IMR-90 (cell line): Measurements from ENCODE around the gene MBTPS2. TPM values are rescaled to one million over a fixed set of nuclear protein-coding genes. Genes with fewer than 3 reads are reported as not detected.

Source experiments
- ATAC-seq: fragments of 200-7000 bp; cut with Tn5 transposase; 2 replicates; pipeline ENCODE4 v1.9.1; 2020; ENCODE audit warnings: low read depth, mild to moderate bottlenecking, moderate library complexity
- BruUV-seq: library from RNA; stranded (reverse); fragments of 400-500 nt; replicated peaks from 2 replicates; lab custom pipeline; 2021; lab: Mats Ljungman, UMichigan
- CTCF ChIA-PET: fragments of 300-600 bp; formaldehyde crosslinking; extraction: SDS; loops from one replicate; lab custom pipeline; 2021; ENCODE audit warnings: antibody characterized with exemption; lab: Yijun Ruan, JAX
- POLR2A ChIA-PET: fragments of 300-600 bp; sonication (Branson Sonifier 250); formaldehyde crosslinking; loops from one replicate; lab custom pipeline; 2022; ENCODE audit warnings: antibody characterized with exemption; ENCODE audit not compliant: unreplicated experiment; lab: Charles Lee
- DNase-seq: peaks from one replicate; pipeline ENCODE4 v3.0.0; 2013
- H2AFZ ChIP-seq: replicated peaks from 2 replicates; pipeline ENCODE3; 2013; ENCODE audit warnings: low read length, mild to moderate bottlenecking; ENCODE audit not compliant: poor library complexity
- H2AK5ac ChIP-seq: 2 replicates; pipeline ENCODE4 v1.6.1; 2013; ENCODE audit warnings: low read depth, low read length, inconsistent platforms
- H2AK9ac ChIP-seq: replicated peaks from 2 replicates; pipeline ENCODE3; 2013; ENCODE audit warnings: mild to moderate bottlenecking, low read depth, low read length, moderate library complexity; ENCODE audit not compliant: poor library complexity
- H2BK120ac ChIP-seq: 2 replicates; pipeline ENCODE4 v1.6.1; 2013; ENCODE audit warnings: low read depth, low read length, inconsistent platforms
- H2BK15ac ChIP-seq: 3 replicates; pipeline ENCODE4 v1.6.1; 2013; ENCODE audit warnings: low read depth, low read length, inconsistent platforms
- H2BK20ac ChIP-seq: 2 replicates; pipeline ENCODE4 v1.6.1; 2013; ENCODE audit warnings: low read depth, mild to moderate bottlenecking, inconsistent platforms, low read length, moderate library complexity
- H2BK5ac ChIP-seq: 2 replicates; pipeline ENCODE4 v1.6.1; 2013; ENCODE audit warnings: mild to moderate bottlenecking, low read depth, low read length, inconsistent platforms; ENCODE audit not compliant: poor library complexity, severe bottlenecking
- H3K14ac ChIP-seq: replicated peaks from 2 replicates; pipeline ENCODE4 v1.6.1; 2013; ENCODE audit warnings: low read depth, low read length, inconsistent platforms
- H3K18ac ChIP-seq: 2 replicates; pipeline ENCODE4 v1.6.1; 2013; ENCODE audit warnings: low read depth, low read length, control low read depth
- H3K23ac ChIP-seq: 2 replicates; pipeline ENCODE4 v1.6.1; 2013; ENCODE audit warnings: low read depth, low read length, inconsistent platforms
- H3K27ac ChIP-seq: 2 replicates; pipeline ENCODE4 v1.5.1; 2013; ENCODE audit warnings: mild to moderate bottlenecking, control low read depth, low read length; ENCODE audit not compliant: insufficient read depth
- H3K27me3 ChIP-seq: 2 replicates; pipeline ENCODE4 v1.6.1; 2013; ENCODE audit warnings: low read length; ENCODE audit not compliant: control insufficient read depth, insufficient read depth
- H3K36me3 ChIP-seq: 2 replicates; pipeline ENCODE4 v1.6.1; 2013; ENCODE audit warnings: low read length, mixed read lengths; ENCODE audit not compliant: control insufficient read depth, insufficient read depth
- H3K4ac ChIP-seq: 2 replicates; pipeline ENCODE4 v1.6.1; 2013; ENCODE audit warnings: low read depth, low read length, inconsistent platforms
- H3K4me1 ChIP-seq: 2 replicates; pipeline ENCODE4 v1.6.1; 2013; ENCODE audit warnings: low read length, mixed read lengths; ENCODE audit not compliant: control insufficient read depth, insufficient read depth
- H3K4me2 ChIP-seq: 2 replicates; pipeline ENCODE4 v1.6.1; 2013; ENCODE audit warnings: low read depth, mild to moderate bottlenecking, control low read depth, low read length, moderate library complexity
- H3K4me3 ChIP-seq: 2 replicates; pipeline ENCODE4 v1.5.1; 2013; ENCODE audit warnings: low read depth, mild to moderate bottlenecking, control low read depth, low read length, moderate library complexity; ENCODE audit not compliant: insufficient read depth
- H3K56ac ChIP-seq: 2 replicates; pipeline ENCODE4 v1.6.1; 2013; ENCODE audit warnings: low read length, inconsistent platforms; ENCODE audit not compliant: insufficient read depth; ENCODE audit errors: extremely low read depth
- H3K79me1 ChIP-seq, 2 experiments: 2 replicates each; pipeline ENCODE4 v1.6.1; 2013; ENCODE audit warnings: low read length in 2 of 2, inconsistent platforms in 1 of 2, low read depth in 1 of 2
- H3K9ac ChIP-seq: 2 replicates; pipeline ENCODE4 v1.6.1; 2013; ENCODE audit warnings: low read depth, low read length, control low read depth
- H3K9me1 ChIP-seq: 2 replicates; pipeline ENCODE4 v1.6.1; 2013; ENCODE audit warnings: low read length, inconsistent platforms; ENCODE audit not compliant: insufficient read depth
- H3K9me3 ChIP-seq: 2 replicates; pipeline ENCODE4 v1.6.1; 2013; ENCODE audit warnings: low read length; ENCODE audit not compliant: control insufficient read depth, insufficient read depth
- H4K20me1 ChIP-seq: 2 replicates; pipeline ENCODE4 v1.6.1; 2013; ENCODE audit warnings: low read length, inconsistent platforms; ENCODE audit not compliant: insufficient read depth
- H4K5ac ChIP-seq: 2 replicates; pipeline ENCODE4 v1.6.1; 2013; ENCODE audit warnings: mild to moderate bottlenecking, low read depth, low read length, control low read depth
- H4K8ac ChIP-seq, 2 experiments: 2 replicates each; pipeline ENCODE4 v1.6.1; 2013; ENCODE audit warnings: low read depth in 2 of 2, low read length in 2 of 2, control low read depth in 1 of 2, inconsistent platforms in 1 of 2
- H4K91ac ChIP-seq: 2 replicates; pipeline ENCODE4 v1.6.1; 2013; ENCODE audit warnings: low read depth, low read length, inconsistent platforms; ENCODE audit not compliant: insufficient read depth
- BHLHE40 ChIP-seq: fragments of 150-350 bp; IDR thresholded peaks from 2 replicates; pipeline ENCODE4 v1.6.1; 2016; ENCODE audit warnings: mild to moderate bottlenecking, low read depth, low read length
- CEBPB ChIP-seq: IDR thresholded peaks from 2 replicates; pipeline ENCODE4 v1.6.1; 2012; ENCODE audit warnings: low read depth, low read length, improper control_type of control experiment
- ELK1 ChIP-seq: fragments of 150-350 bp; IDR thresholded peaks from 2 replicates; pipeline ENCODE4 v1.6.1; 2016; ENCODE audit warnings: low read depth, mild to moderate bottlenecking, low read length, moderate library complexity, borderline replicate concordance
- FOS ChIP-seq: fragments of 150-350 bp; IDR thresholded peaks from 2 replicates; pipeline ENCODE4 v1.6.1; 2016; ENCODE audit warnings: low read depth, low read length
- MAFK ChIP-seq: IDR thresholded peaks from 2 replicates; pipeline ENCODE4 v1.6.1; 2012; ENCODE audit warnings: low read depth, low read length, improper control_type of control experiment
- WGBS, 2 experiments: methylation state at CpG; one replicate each; pipeline versions ENCODE4 v1.1.5 to v1.1.7; 2013; ENCODE audit warnings: missing lambda C conversion rate in 2 of 2; ENCODE audit not compliant: insufficient read length in 1 of 2; ENCODE audit errors: extremely low coverage in 2 of 2; 5-methylcytosine and 5-hydroxymethylcytosine counted together
- dilution Hi-C: fragments of 300-500 bp; cut with HindIII; formaldehyde crosslinking; loops from one replicate; pipeline ENCODE4 v1.14.3; 2018; ENCODE audit warnings: low sequenced_read_pairs; ENCODE audit not compliant: unreplicated experiment
- in situ Hi-C: fragments of 300-500 bp; cut with MboI; formaldehyde crosslinking; loops from 3 replicates; pipeline ENCODE4 v1.14.3; 2019; ENCODE audit warnings: low sequenced_read_pairs, inconsistent platforms, mixed read lengths
- intact Hi-C: fragments of 100-400 bp; cut with micrococcal nuclease; formaldehyde crosslinking; loops from 2 replicates; pipeline ENCODE4 v1.10.0; 2022
- polyA plus RNA-seq, 3 experiments: library from polyadenylated mRNA; depleted of rRNA; stranded (reverse); fragments of >200 nt; gene quantifications; 2 replicates each; pipeline ENCODE4 v1.2.3, GENCODE V29; 2012; ENCODE audit warnings: low replicate concordance in 1 of 3
- total RNA-seq: library from RNA; depleted of rRNA; stranded (reverse); fragments of >200 nt; gene quantifications from 2 replicates; pipeline ENCODE4 v1.2.3, GENCODE V29; 2012

Gene MBTPS2
- total and polyA plus RNA-seq, 2 of the 4 experiments (the other 2 are of a cell fraction) = 4.7 to 12.4 TPM

- dilution Hi-C loops = no loop called here
- DNase-seq (peak; percentile 99), ATAC-seq (peak; percentile 94)
- POLR2A ChIA-PET = no interaction called here
- no peak overlapping the region for H3K14ac ChIP-seq
- H3K56ac ChIP-seq = peak overlapping the region; percentile 69; the same call in 1 of the 2 replicates
- intact Hi-C loops = no loop called here
- peaks cover 6% of the 10 kb centered on the region for H3K4me1 ChIP-seq
- H3K9ac ChIP-seq = no peak overlapping the region
- no peak overlapping the region for H2AK9ac ChIP-seq
- H4K8ac ChIP-seq = peak overlapping the region; percentile 68 to 72; a peak in 2 of 4 replicates
- H2BK5ac ChIP-seq = peak overlapping the region; percentile 99
- H2BK120ac ChIP-seq = peak overlapping the region; percentile 88
- no peaks in the 10 kb centered on the region for H3K36me3 ChIP-seq
- no peak overlapping the region for H4K5ac ChIP-seq
- 17% methylated on average over 1 of the region's 6 CpGs; no CpG with 5 or more reads in 1 of the 2 experiments for WGBS, 2 experiments
- no TSS peak for BruUV-seq
- in situ Hi-C loops = no loop called here
- no peak overlapping the region for H2AK5ac ChIP-seq
- H3K18ac ChIP-seq = peak overlapping the region; percentile 1; the same call in 1 of the 2 replicates
- H3K4me2 ChIP-seq = peak overlapping the region; percentile 30; the same call in 1 of the 2 replicates
- peak overlapping the region; percentile 83; the same call in 1 of the 2 replicates for H3K27ac ChIP-seq
- no peak overlapping the region for H4K91ac ChIP-seq
- peak overlapping the region; percentile 67; the same call in 1 of the 2 replicates for H2BK20ac ChIP-seq
- peak; percentile 57 for TF ChIP-seq CEBPB
- TF ChIP-seq FOS = peak; percentile 99
- no peak for TF ChIP-seq ELK1
- TF ChIP-seq MAFK = peak; percentile 62
- TF ChIP-seq BHLHE40 = peak; percentile 54; the same call in 1 of the 2 replicates
- no peaks in the 10 kb centered on the region for H4K20me1 ChIP-seq
- H3K4me3 ChIP-seq = no peak overlapping the region
- peaks cover 6% of the 10 kb centered on the region for H3K9me1 ChIP-seq
- CTCF ChIA-PET = interaction anchor here (0.8 kb wide), 2 partner anchors 7 to 59 kb away, joined by 3 read pairs; no protein-coding TSS in a partner anchor
- peak overlapping the region; percentile 26; the same call in 1 of the 3 replicates for H2BK15ac ChIP-seq
- peaks cover 0 to 10% of the 10 kb centered on the region in 2 experiments; a peak in 1 of 4 replicates for H3K79me1 ChIP-seq
- no peak overlapping the region for H3K23ac ChIP-seq
- H3K9me3 ChIP-seq = no peaks in the 10 kb centered on the region
- H3K4ac ChIP-seq = no peak overlapping the region
- no peak overlapping the region for H2AFZ ChIP-seq
- H3K27me3 ChIP-seq = no peaks in the 10 kb centered on the region
Observed at GRCh38 chrX:21926527-21927278, 87.3 kb downstream of the MBTPS2 start.
